Right lobe of liver (tissue), 6 donors: ENCODE data around the gene FTSJ1. TPM values are rescaled to one million over a fixed set of nuclear protein-coding genes. Genes with fewer than 3 reads are reported as not detected.
A peak's percentile ranks its signal among the peaks of the same experiment; 100 is the strongest.

ENCODE experiments used
- ATAC-seq, 4 donors: fragments of 200-7000 bp; cut with Tn5 transposase; one replicate each; pipeline ENCODE4 v1.9.1; 2020; ENCODE audit warnings: mild to moderate bottlenecking in 4 of 4, moderate library complexity in 4 of 4
- DNase-seq, 3 donors: peaks; one replicate each; pipeline ENCODE4 v3.0.0-alpha.2; 2020
- H3K27ac ChIP-seq, 3 donors: fragments of 200-600 bp; one replicate each; pipeline ENCODE4 v1.8.0; 2022
- H3K27me3 ChIP-seq, 2 donors: fragments of 200-600 bp; one replicate each; pipeline ENCODE4 v1.8.0; 2022
- H3K36me3 ChIP-seq, 4 donors: fragments of 200-600 bp; sonication (generic) in 1 of 4; one replicate each; pipeline versions ENCODE4 v1.5.1 to v1.8.0; 2017 to 2022; ENCODE audit warnings: control low read depth in 1 of 4
- H3K4me1 ChIP-seq, 4 donors: fragments of 200-600 bp; sonication (generic) in 1 of 4; one replicate each; pipeline versions ENCODE4 v1.5.1 to v1.8.0; 2017 to 2022; ENCODE audit warnings: control low read depth in 1 of 4
- H3K4me3 ChIP-seq, 3 donors: fragments of 200-600 bp; one replicate each; pipeline ENCODE4 v1.8.0; 2022
- H3K9me3 ChIP-seq, 4 donors: fragments of 200-600 bp; sonication (generic) in 1 of 4; one replicate each; pipeline versions ENCODE4 v1.5.1 to v1.8.0; 2017 to 2022; ENCODE audit warnings: control low read depth in 1 of 4
- POLR2A ChIP-seq: fragments of 450-650 bp; IDR thresholded peaks from one replicate; pipeline ENCODE4 v1.6.1; 2017; ENCODE audit warnings: antibody characterized with exemption, mild to moderate bottlenecking
- WGBS: methylation state at CpG from one replicate; pipeline ENCODE4 v1.1.6; 2018; ENCODE audit warnings: low coverage, low lambda C conversion rate; ENCODE audit not compliant: insufficient coverage; ENCODE audit errors: missing lambda C conversion rate; 5-methylcytosine and 5-hydroxymethylcytosine counted together
- intact Hi-C, 2 donors: fragments of 100-400 bp; cut with DNase I; formaldehyde crosslinking; loops; one replicate each; pipeline versions ENCODE4 v1.11.2 to v1.14.1; 2022
- total RNA-seq, 6 experiments: library from RNA; depleted of rRNA in 2 of 6; stranded (reverse); fragments of >200 nt in 2 of 6; fragmentation: NEBNext Ultra II Directional in 3 of 6; extraction: Animal tissue kit (Norgen Biotek cat#: 25700) in 3 of 6; gene quantifications; one replicate each; pipeline versions ENCODE4 v1.1.0 to v1.2.4, GENCODE V29; 2016 to 2023
- TF ChIP-seq, protein P1 (sequence below), 4 donors: fragments of 200-600 bp in 3 of 4; fragments of 450-650 bp in 1 of 4; IDR thresholded peaks; one replicate each; pipeline versions ENCODE4 v1.5.1 to v1.8.0; 2016 to 2022; ENCODE audit warnings: antibody characterized with exemption in 4 of 4, mild to moderate bottlenecking in 2 of 4
- donor health status: DM: no; HTN: yes; CAD: no.
- donor health status: DM: no; HTN: no; CAD: no.
- donor health status: DM: no; HTN: no; CAD: no.
- donor health status: DM: no; HTN: yes; CAD: no.
- donor health status: DM: no; HTN: yes; CAD: no.

Gene FTSJ1
- total RNA-seq, 6 experiments from 2014 or later: 9.9 to 30.4 (median 12.5) TPM

DNA sequence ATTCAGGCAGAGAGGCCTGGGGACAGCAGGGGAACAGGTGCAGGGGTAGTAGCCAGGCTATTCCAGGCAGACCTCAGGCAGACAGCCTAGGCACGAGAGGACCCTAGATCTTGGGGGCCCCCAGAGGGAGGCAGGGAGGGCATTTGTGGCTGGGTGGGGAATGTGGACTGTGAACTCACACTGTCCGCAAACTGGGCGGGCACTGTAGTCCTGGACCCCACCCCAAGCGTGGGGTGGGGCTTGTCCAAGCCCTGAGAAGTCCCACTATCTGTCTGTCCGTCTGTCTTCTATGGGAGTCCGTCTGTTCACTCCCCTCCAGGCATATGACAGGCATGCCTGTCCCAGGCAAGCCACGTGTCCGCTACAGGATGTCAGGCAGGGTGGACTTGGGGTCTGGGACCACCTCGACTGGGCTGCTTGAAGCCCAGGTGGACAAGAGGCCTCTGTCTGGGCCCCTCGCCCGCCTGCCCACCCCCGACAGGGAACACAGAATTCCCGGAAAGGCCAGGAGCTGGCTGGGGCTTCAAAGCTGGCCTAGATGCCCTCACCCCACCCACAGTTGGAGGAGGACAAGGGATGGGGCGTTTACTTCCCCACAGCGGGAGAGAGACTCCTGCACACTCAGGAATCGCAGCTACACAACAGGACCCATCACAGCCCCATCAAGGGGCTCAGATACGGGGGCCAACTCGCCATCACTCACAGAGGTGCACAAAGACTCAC, 5.7 kb upstream of the FTSJ1 start, which contains the start of gene SLC38A5:
Gene SLC38A5, minus strand, starts transcription at position 151 of the 723 bp plus-strand sequence. CDS start 2,336 bp downstream, outside the sequence.
- Histone ChIP-seq H3K4me3 (no peak within 1 kb of the TSS), H3K27ac (no peak within 1 kb of the TSS), H3K36me3 (no peaks in the 10 kb centered on the region), H3K4me1 (peaks cover 0 to 3% (median 0%) of the 10 kb centered on the region in 4 donors), H3K9me3 (no peaks in the 10 kb centered on the region), H3K27me3 (no peaks in the 10 kb centered on the region)
- intact Hi-C loops: no loop called here
- ATAC-seq (no peak), DNase-seq (peak in 1 of 3 donors; percentile 30)
- TF ChIP-seq, protein P1, sequence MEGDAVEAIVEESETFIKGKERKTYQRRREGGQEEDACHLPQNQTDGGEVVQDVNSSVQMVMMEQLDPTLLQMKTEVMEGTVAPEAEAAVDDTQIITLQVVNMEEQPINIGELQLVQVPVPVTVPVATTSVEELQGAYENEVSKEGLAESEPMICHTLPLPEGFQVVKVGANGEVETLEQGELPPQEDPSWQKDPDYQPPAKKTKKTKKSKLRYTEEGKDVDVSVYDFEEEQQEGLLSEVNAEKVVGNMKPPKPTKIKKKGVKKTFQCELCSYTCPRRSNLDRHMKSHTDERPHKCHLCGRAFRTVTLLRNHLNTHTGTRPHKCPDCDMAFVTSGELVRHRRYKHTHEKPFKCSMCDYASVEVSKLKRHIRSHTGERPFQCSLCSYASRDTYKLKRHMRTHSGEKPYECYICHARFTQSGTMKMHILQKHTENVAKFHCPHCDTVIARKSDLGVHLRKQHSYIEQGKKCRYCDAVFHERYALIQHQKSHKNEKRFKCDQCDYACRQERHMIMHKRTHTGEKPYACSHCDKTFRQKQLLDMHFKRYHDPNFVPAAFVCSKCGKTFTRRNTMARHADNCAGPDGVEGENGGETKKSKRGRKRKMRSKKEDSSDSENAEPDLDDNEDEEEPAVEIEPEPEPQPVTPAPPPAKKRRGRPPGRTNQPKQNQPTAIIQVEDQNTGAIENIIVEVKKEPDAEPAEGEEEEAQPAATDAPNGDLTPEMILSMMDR (IDR thresholded peaks at IDR 0.05): no peak
- no peak for TF ChIP-seq POLR2A
- WGBS: no CpG with 5 or more reads among the region's 18 CpGs

DNA sequence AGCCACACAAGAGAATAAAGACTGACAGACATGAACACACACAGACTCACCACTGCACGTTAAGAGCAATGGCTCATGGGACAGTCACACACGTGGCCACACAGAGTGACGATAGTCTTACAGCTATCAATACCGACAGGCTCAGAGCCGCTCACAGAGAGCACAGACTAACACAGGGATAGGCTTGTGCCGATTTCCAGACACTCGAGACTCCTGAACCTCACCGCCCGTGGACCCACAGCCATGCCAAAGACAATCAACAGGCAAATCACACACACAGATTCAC, 5.2 kb upstream of the FTSJ1 start:
- Histone ChIP-seq H3K9me3 (no peaks in the 10 kb centered on the region), H3K27ac (no peak overlapping the region), H3K36me3 (no peaks in the 10 kb centered on the region), H3K4me1 (peaks cover 0 to 3% (median 0%) of the 10 kb centered on the region in 4 donors), H3K4me3 (no peak overlapping the region), H3K27me3 (no peaks in the 10 kb centered on the region)
- WGBS: 92% methylated on average over 2 of the region's 9 CpGs
- intact Hi-C loops: no loop called here
- ATAC-seq: no peak
- TF ChIP-seq POLR2A: no peak
- TF ChIP-seq, protein P1 (IDR thresholded peaks at IDR 0.05): no peak
- DNase-seq: peak in 1 of 3 donors; percentile 20

DNA sequence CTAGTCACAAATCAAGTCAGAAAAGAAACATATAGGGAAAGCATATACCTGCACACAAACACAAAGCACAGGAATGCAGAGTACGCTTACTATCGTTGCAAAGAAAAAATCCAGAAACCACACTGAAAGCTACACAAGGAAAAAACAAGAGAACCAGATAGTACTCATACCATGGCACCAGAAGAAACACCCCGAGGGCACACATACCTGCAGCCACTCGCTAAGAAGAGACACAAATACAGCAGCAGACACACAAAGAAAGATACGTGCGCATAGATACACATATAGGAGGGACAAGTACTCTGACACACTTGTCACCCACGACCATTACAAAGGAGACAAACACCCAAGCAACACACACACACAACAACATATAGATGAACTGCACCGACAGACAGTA, 4.5 kb upstream of the FTSJ1 start:
- no peaks in the 10 kb centered on the region for H3K27me3 ChIP-seq
- no peak overlapping the region for H3K27ac ChIP-seq
- no peak for DNase-seq
- no peak overlapping the region for H3K4me3 ChIP-seq
- intact Hi-C loops: no loop called here
- no peak for ATAC-seq
- peaks cover 0 to 4% (median 0%) of the 10 kb centered on the region in 4 donors for H3K4me1 ChIP-seq
- no peak for TF ChIP-seq POLR2A
- TF ChIP-seq, protein P1 (IDR thresholded peaks at IDR 0.05): no peak
- no peaks in the 10 kb centered on the region for H3K9me3 ChIP-seq
- 73% methylated on average over 3 of the region's 8 CpGs for WGBS
- H3K36me3 ChIP-seq: no peaks in the 10 kb centered on the region

DNA sequence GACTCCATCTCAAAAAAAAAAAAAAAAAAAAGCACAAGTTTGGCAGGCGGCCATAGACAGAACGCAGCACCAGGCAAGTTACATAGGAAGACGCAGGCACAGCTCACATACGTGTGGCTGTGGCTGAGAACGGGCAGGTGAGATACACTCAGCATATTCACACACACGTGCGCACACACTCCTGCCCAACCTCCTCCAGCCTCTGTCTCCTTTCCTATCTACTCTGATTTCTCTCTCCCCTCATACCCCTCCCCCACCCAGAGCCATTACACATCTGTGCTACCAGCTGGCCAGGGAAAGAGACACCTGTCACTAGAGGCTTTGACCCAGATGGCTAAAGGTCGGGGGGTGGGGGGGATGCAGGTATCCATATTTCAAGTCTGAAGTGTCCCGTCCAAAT, 3.8 kb upstream of the FTSJ1 start:
- H3K36me3 ChIP-seq: no peaks in the 10 kb centered on the region
- DNase-seq: peak in 1 of 3 donors; percentile 2
- no peaks in the 10 kb centered on the region for H3K27me3 ChIP-seq
- 77% methylated on average over 7 of the region's 9 CpGs for WGBS
- H3K9me3 ChIP-seq: no peaks in the 10 kb centered on the region
- TF ChIP-seq POLR2A: no peak
- TF ChIP-seq, protein P1 (IDR thresholded peaks at IDR 0.05): no peak
- no peak overlapping the region for H3K4me3 ChIP-seq
- peaks cover 0 to 9% (median 0%) of the 10 kb centered on the region in 4 donors for H3K4me1 ChIP-seq
- H3K27ac ChIP-seq: no peak overlapping the region
- intact Hi-C loops: no loop called here
- ATAC-seq: no peak
